Endothelial cell of umbilical vein (primary cell): Measurements from ENCODE around the gene TMEM33. TPM values are rescaled to one million over a fixed set of nuclear protein-coding genes. Genes with fewer than 3 reads are reported as not detected.
"Not testable (repeated sequence)": the region's sequence is repeated elsewhere in the genome, so short reads cannot be mapped to it uniquely, and the experiment has no call there.

Source experiments
- BruUV-seq: library from RNA; stranded (reverse); fragments of 400-500 nt; replicated peaks from 2 replicates; lab custom pipeline; 2021; lab: Mats Ljungman, UMichigan
- CTCF ChIA-PET: fragments of 300-600, 350-600 bp; sonication (Branson Sonifier 250); formaldehyde crosslinking; loops from one replicate; lab custom pipeline; 2021; ENCODE audit warnings: antibody characterized with exemption, inconsistent platforms; lab: Charles Lee
- POLR2A ChIA-PET: fragments of 300-600, 350-600 bp; sonication (Branson Sonifier 250); formaldehyde crosslinking; loops from one replicate; lab custom pipeline; 2021; ENCODE audit warnings: antibody characterized with exemption, inconsistent platforms; lab: Charles Lee
- DNase-seq: peaks from one replicate; pipeline ENCODE4 v3.0.0-alpha.2; 2011; ENCODE audit warnings: low read depth, low spot score
- FAIRE-seq: peaks from 2 replicates; lab custom pipeline; 2011; peaks lifted over from hg19 to GRCh38; lab: Jason Lieb, UNC
- H2AFZ ChIP-seq: 2 replicates; pipeline ENCODE4 v1.6.0; 2012; ENCODE audit warnings: low read depth, low read length, control low read depth, inconsistent platforms
- H3K27ac ChIP-seq: 2 replicates; pipeline ENCODE4 v1.5.1; 2011; ENCODE audit warnings: low read depth, mild to moderate bottlenecking, control low read depth, low read length, moderate library complexity; ENCODE audit not compliant: insufficient read depth
- H3K27me3 ChIP-seq, 2 experiments: 2 replicates each; pipeline versions ENCODE4 v1.6.0 to v1.6.1; 2011; ENCODE audit warnings: low read length in 2 of 2, mixed read lengths in 1 of 2; ENCODE audit not compliant: control insufficient read depth in 2 of 2, insufficient read depth in 2 of 2
- H3K36me3 ChIP-seq, 2 experiments: 2 replicates in 1 of 2; 3 replicates in 1 of 2; pipeline ENCODE4 v1.5.1; 2011; ENCODE audit warnings: low read length in 2 of 2, mild to moderate bottlenecking in 1 of 2, moderate library complexity in 1 of 2; ENCODE audit not compliant: control insufficient read depth in 2 of 2, insufficient read depth in 2 of 2; ENCODE audit errors: extremely low read depth in 1 of 2
- H3K4me1 ChIP-seq: 3 replicates; pipeline ENCODE4 v1.5.1; 2011; ENCODE audit warnings: mild to moderate bottlenecking, low read length; ENCODE audit not compliant: control insufficient read depth, insufficient read depth; ENCODE audit errors: extremely low read depth
- H3K4me2 ChIP-seq: 2 replicates; pipeline ENCODE4 v1.6.1; 2011; ENCODE audit warnings: low read length, control low read depth, mixed read lengths; ENCODE audit not compliant: insufficient read depth
- H3K4me3 ChIP-seq, 3 experiments: fragments of 200-600 bp in 1 of 3; sonication (generic), shearing (Covaris generic) in 1 of 3; replicated peaks in 1 of 3; 2 replicates each; pipeline ENCODE4 v1.5.1; 2011 to 2016; ENCODE audit warnings: control low read depth in 3 of 3, low read length in 3 of 3, mild to moderate bottlenecking in 2 of 3, inconsistent platforms in 1 of 3, low read depth in 1 of 3, moderate library complexity in 1 of 3; ENCODE audit not compliant: insufficient read depth in 1 of 3
- H3K79me2 ChIP-seq: 2 replicates; pipeline ENCODE4 v1.6.0; 2012; ENCODE audit warnings: low read length, inconsistent platforms; ENCODE audit not compliant: control insufficient read depth, insufficient read depth
- H3K9ac ChIP-seq: replicated peaks from 2 replicates; pipeline ENCODE3; 2011; ENCODE audit warnings: low read length, control low read depth; ENCODE audit not compliant: insufficient read depth; ENCODE audit errors: extremely low read depth
- H3K9me1 ChIP-seq: replicated peaks from 3 replicates; pipeline ENCODE4 v1.6.0; 2011; ENCODE audit warnings: mild to moderate bottlenecking, low read length; ENCODE audit not compliant: control insufficient read depth, insufficient read depth; ENCODE audit errors: extremely low read depth
- H3K9me3 ChIP-seq: replicated peaks from 2 replicates; pipeline ENCODE4 v1.5.1; 2012; ENCODE audit warnings: low read length, inconsistent platforms; ENCODE audit not compliant: control insufficient read depth, insufficient read depth
- H4K20me1 ChIP-seq: replicated peaks from 2 replicates; pipeline ENCODE3; 2011; ENCODE audit warnings: mild to moderate bottlenecking, low read length; ENCODE audit not compliant: control insufficient read depth, insufficient read depth; ENCODE audit errors: extremely low read depth
- EZH2 ChIP-seq: IDR thresholded peaks from 2 replicates; pipeline ENCODE4 v1.6.1; 2012; ENCODE audit warnings: borderline replicate concordance, low read depth, mild to moderate bottlenecking, moderate library complexity, low read length, inconsistent platforms; ENCODE audit not compliant: severe bottlenecking
- FOS ChIP-seq: IDR thresholded peaks from 2 replicates; pipeline ENCODE4 v1.6.1; 2011; ENCODE audit warnings: mild to moderate bottlenecking, low read length, moderate library complexity, borderline replicate concordance; ENCODE audit not compliant: insufficient read depth
- GATA2 ChIP-seq: IDR thresholded peaks from 2 replicates; pipeline ENCODE4 v1.7.0; 2011; ENCODE audit warnings: low read depth, mild to moderate bottlenecking, moderate library complexity, mixed read lengths, low read length; ENCODE audit not compliant: insufficient read length, insufficient read depth
- JUN ChIP-seq: IDR thresholded peaks from 2 replicates; pipeline ENCODE4 v1.6.1; 2011; ENCODE audit warnings: borderline replicate concordance, low read depth; ENCODE audit not compliant: insufficient read length, insufficient read depth
- MYC ChIP-seq: IDR thresholded peaks from one replicate; pipeline ENCODE4 v1.6.1; 2011; ENCODE audit warnings: mild to moderate bottlenecking, low read depth, low read length
- POLR2A ChIP-seq: IDR thresholded peaks from 2 replicates; pipeline ENCODE4 v1.6.1; 2012; ENCODE audit warnings: low read depth, mild to moderate bottlenecking, control low read depth, low read length
- POLR2AphosphoS5 ChIP-seq: IDR thresholded peaks from 2 replicates; pipeline ENCODE4 v1.6.1; 2012; ENCODE audit warnings: low read depth, mild to moderate bottlenecking, control low read depth, low read length, moderate library complexity; ENCODE audit not compliant: insufficient read depth
- dilution Hi-C: fragments of 300-500 bp; cut with MboI; formaldehyde crosslinking; loops from one replicate; pipeline ENCODE4 v1.15.0; 2019; ENCODE audit warnings: low sequenced_read_pairs; ENCODE audit not compliant: extremely low pct_ligation_motif_present
- intact Hi-C: fragments of 100-400 bp; cut with micrococcal nuclease; formaldehyde crosslinking; loops from one replicate; pipeline ENCODE4 v1.10.0; 2022
- polyA plus RNA-seq, 4 experiments: library from polyadenylated mRNA; depleted of rRNA in 3 of 4; stranded (reverse) in 3 of 4; unstranded in 1 of 4; fragments of >200 nt; gene quantifications; 2 replicates each; pipeline versions ENCODE4 v1.2.1 to v1.2.3, GENCODE V29; 2011 to 2012; ENCODE audit warnings: missing spikeins in 1 of 4
- total RNA-seq: library from RNA; stranded (reverse); gene quantifications from 2 replicates; pipeline ENCODE4 v1.2.3, GENCODE V29; 2021
- TF ChIP-seq, protein P1 (sequence below): IDR thresholded peaks from 2 replicates; pipeline ENCODE4 v1.6.1; 2011; ENCODE audit not compliant: insufficient read depth, insufficient read length
- TF ChIP-seq, protein P2 (sequence below), 2 donors: IDR thresholded peaks; 1 replicate in 1 of 2; 2 replicates in 1 of 2; pipeline ENCODE4 v1.5.1; 2011; ENCODE audit warnings: low read length in 2 of 2, mild to moderate bottlenecking in 2 of 2, moderate library complexity in 2 of 2, control low read depth in 1 of 2, inconsistent platforms in 1 of 2, low read depth in 1 of 2; ENCODE audit not compliant: insufficient read depth in 1 of 2; ENCODE audit errors: extremely low read depth in 1 of 2

The TMEM33 gene
- total and polyA plus RNA-seq, 2 donors (not counting 3 experiments of a cell fraction or from before 2014, with no cell fraction given) = 52.9 to 60.1 TPM

DNA sequence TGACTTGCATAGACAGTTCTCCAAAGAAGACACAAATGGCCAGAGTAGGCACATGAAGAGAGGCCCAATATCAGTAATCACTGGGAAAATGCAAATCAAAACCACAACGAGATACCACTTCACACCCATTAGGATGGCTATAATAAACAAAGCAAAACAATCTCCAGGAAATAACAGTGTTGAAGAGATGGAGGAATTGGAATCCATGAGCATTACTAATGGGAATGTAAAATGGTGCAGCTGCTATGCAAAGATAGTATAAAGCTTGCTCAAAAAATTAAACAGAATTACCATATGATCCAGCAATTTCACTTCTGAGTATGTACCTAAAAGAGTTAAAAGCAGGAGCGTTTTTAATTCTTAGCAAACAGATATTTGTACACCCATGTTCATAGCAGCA lies 17.0 kb upstream of the TMEM33 start:
- H3K4me1 ChIP-seq = no peaks in the 10 kb centered on the region
- dilution Hi-C loops (no loop called here), intact Hi-C loops (no loop called here)
- H3K36me3 ChIP-seq = no peaks in the 10 kb centered on the region
- no peak for DNase-seq
- H3K4me2 ChIP-seq = no peak overlapping the region
- no peaks in the 10 kb centered on the region for H4K20me1 ChIP-seq
- H3K27me3 ChIP-seq = peaks cover 3 to 4% of the 10 kb centered on the region in 2 experiments
- ChIA-PET CTCF (no interaction called here), POLR2A (no interaction called here)
- H3K4me3 ChIP-seq = no peak overlapping the region
- no peaks in the 10 kb centered on the region for H3K9me3 ChIP-seq
- no peak overlapping the region for H3K9ac ChIP-seq
- H3K79me2 ChIP-seq = no peaks in the 10 kb centered on the region
- no TSS peak for BruUV-seq
- H3K27ac ChIP-seq = no peak overlapping the region
- no peak for FAIRE-seq
- no peaks in the 10 kb centered on the region for H3K9me1 ChIP-seq
- no peak for TF ChIP-seq GATA2
- TF ChIP-seq POLR2A = no peak
- no peak for TF ChIP-seq FOS
- TF ChIP-seq JUN = no peak
- TF ChIP-seq, protein P1, sequence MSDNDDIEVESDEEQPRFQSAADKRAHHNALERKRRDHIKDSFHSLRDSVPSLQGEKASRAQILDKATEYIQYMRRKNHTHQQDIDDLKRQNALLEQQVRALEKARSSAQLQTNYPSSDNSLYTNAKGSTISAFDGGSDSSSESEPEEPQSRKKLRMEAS = no peak
- TF ChIP-seq, protein P2, sequence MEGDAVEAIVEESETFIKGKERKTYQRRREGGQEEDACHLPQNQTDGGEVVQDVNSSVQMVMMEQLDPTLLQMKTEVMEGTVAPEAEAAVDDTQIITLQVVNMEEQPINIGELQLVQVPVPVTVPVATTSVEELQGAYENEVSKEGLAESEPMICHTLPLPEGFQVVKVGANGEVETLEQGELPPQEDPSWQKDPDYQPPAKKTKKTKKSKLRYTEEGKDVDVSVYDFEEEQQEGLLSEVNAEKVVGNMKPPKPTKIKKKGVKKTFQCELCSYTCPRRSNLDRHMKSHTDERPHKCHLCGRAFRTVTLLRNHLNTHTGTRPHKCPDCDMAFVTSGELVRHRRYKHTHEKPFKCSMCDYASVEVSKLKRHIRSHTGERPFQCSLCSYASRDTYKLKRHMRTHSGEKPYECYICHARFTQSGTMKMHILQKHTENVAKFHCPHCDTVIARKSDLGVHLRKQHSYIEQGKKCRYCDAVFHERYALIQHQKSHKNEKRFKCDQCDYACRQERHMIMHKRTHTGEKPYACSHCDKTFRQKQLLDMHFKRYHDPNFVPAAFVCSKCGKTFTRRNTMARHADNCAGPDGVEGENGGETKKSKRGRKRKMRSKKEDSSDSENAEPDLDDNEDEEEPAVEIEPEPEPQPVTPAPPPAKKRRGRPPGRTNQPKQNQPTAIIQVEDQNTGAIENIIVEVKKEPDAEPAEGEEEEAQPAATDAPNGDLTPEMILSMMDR (IDR thresholded peaks at IDR 0.05; ENCODE audit: extremely low read depth in 1 of 2, insufficient read depth in 1 of 2, low read depth in 1 of 2, low read length in 2 of 2) = no peak
- TF ChIP-seq EZH2 = no peak
- no peak for TF ChIP-seq POLR2AphosphoS5
- no peak for TF ChIP-seq MYC
- H2AFZ ChIP-seq = no peak overlapping the region

DNA sequence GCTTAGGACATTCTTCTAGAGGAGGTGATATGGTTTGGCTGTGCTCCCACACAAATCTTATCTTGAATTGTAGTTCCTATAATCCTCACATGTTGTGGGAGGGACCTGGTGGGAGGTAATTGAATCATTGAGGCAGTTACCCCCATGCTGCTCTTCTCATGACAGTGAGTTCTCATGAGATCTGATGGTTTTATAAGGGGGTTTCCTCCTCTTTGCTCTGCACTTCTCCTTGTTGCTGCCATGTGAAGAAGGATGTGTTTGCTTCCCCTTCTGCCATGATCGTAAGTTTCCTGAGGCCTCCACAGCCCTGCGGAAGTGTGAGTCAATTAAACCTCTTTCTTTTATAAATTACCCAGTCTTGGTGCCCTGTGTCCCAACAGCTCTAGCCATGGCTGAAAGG lies 14.8 kb upstream of the TMEM33 start:
- H3K9me3 ChIP-seq, H3K4me1 ChIP-seq, H4K20me1 ChIP-seq, CTCF ChIA-PET, DNase-seq, H3K36me3 ChIP-seq, dilution Hi-C loops, FAIRE-seq, H3K27ac ChIP-seq, H3K4me2 ChIP-seq, H3K9me1 ChIP-seq, H2AFZ ChIP-seq, intact Hi-C loops, H3K27me3 ChIP-seq, BruUV-seq, H3K9ac ChIP-seq, H3K79me2 ChIP-seq, H3K4me3 ChIP-seq, POLR2A ChIA-PET: not testable (repeated sequence)
